Cardiac septum (tissue), 1 donor: ENCODE data around the gene ATG101. TPM values are rescaled to one million over a fixed set of nuclear protein-coding genes. Genes with fewer than 3 reads are reported as not detected.
A peak's percentile ranks its signal among the peaks of the same experiment; 100 is the strongest.
"Not testable (repeated sequence)": the region's sequence is repeated elsewhere in the genome, so short reads cannot be mapped to it uniquely, and the experiment has no call there.

Experiments
- DNase-seq: peaks from one replicate; pipeline ENCODE4 v3.0.0-alpha.2; 2020; ENCODE audit warnings: low spot score
- intact Hi-C: fragments of 100-400 bp; cut with DNase I; formaldehyde crosslinking; loops from one replicate; pipeline ENCODE4 v1.14.0; 2022
- total RNA-seq: library from RNA; stranded (reverse); fragmentation: NEBNext Ultra II Directional; extraction: Animal tissue kit (Norgen Biotek cat#: 25700); gene quantifications from one replicate; pipeline ENCODE4 v1.2.1, GENCODE V29; 2021
- donor health status: DM: no; HTN: no; CAD: no.

The ATG101 gene
- total RNA-seq, 1 donor from 2014 or later, result 23.2 TPM

DNA sequence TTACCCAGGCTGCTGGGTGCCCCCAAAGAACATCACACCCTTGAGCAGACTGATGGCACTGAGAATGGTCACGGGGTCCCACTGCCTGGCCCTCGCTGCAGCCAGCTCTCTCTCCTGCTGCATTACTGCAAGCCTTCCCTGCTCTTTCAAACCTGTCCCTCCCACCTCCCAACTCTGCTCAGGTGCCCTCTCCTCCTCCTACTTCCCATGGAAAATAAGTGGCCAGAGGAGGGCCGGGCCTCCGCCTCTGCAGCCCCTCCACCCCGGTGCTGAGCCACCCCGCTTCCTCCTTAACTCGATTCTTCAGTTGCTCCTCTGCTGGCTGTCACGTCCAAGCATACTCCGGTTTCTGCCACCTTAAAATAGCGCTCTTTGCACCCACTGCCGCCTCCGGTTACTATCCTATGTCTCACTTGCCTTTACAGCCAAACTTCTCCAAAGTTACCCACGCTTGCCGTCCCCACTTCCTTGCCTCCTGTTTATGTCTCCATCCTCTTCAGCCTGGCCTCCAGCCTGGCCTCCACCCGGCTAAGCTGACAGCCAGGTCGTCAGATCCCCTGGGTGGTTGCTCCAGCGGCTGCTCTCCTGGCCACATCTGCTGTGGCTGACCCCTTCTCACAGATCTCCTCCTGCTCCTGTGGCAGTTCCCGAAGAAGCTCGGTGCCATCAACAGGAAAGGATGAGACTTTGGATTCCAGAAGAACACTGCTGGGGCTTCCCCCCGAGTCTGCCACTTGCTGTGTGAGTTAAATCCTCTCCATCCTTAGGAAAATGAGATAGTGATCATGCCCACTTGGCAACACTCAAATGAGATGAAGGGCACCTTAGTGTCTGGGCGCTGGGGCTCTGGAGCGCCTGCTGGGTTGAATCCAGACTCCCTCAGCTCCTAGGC, 17.4 kb downstream of the ATG101 start:
- no peak for DNase-seq
- intact Hi-C loops, result no loop called here

DNA sequence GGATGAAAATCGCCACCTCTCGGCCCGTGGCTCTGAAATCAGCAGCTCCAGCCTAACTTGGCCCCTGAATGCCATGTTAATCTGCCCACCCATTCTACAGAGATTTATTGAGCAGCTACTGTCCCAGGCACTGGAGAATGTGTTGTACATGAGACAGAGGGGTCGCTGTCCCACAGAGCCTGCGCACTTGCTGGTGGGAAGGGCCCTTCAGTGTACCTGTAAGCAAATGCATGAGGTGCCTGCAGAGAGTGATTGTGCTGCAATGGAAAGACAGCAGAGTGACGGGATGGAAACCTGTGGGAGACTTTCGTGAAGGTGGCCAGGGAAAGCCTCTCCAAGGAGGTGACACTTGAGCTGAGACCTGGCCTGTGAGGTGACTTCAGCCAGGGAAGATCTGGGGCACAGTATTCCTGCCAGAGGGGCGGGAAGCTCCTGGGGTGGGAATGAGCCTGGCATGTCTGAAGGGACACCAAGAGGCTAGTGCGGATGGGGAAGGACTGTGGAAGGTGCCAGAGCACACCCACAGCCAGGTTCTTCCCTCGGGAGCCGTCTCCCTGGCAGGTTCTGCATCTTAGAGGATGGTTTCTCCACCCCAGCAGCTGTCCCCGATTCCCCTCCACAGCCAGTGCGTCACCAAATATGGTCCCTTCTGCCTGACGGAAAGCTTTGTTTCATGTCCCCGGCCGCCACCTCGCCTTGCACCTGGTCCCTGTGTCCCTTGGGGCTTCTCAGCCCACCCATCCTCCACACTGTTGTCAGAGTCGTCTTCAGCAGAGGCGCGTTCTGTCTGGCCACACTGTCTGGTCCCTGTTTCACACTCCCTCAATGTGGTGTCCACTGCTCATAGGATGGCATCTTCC, 18.4 kb downstream of the ATG101 start:
- DNase-seq, result no peak
- intact Hi-C loops, result no loop called here

DNA sequence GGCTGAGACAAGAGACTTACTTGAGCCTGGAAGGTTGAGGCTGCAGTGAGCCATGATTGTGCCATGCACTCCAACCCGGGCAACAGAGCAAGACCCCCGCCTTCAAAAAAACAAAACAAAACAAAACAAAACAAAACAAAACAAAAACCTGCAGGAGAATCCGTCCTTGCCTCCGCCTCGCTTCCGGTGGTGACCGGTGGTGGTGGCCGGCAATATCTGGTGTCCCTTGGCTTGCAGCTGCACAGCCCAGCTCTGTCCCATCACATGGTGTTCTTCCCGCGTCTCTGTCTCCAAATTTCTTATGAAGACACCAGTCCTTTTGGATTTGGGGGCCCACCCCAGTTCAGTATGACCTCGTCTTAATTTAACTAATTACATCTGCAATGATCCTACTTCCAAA, 19.7 kb downstream of the ATG101 start:
- intact Hi-C loops, result no loop called here
- DNase-seq, result no peak

DNA sequence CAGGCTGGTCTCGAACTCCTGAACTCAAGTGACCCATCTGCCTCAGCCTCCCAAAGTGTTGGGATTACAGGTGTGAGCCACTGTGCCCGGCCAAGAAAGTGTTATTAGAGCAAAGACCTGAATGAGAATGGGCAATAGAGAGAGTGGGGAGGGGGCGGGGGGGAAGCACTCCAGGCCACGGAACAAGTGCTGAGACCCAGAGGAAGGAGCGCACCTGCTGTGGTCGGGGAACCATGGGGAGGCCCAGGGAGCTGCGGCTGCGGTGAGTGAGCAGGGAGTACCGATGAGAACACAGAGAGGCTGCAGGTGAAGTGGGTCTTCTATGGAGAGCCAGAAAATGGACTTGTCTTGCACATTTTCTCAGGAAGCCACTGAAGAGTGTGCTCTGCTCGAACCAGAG, 20.5 kb downstream of the ATG101 start:
- DNase-seq, result no peak
- intact Hi-C loops, result no loop called here

DNA sequence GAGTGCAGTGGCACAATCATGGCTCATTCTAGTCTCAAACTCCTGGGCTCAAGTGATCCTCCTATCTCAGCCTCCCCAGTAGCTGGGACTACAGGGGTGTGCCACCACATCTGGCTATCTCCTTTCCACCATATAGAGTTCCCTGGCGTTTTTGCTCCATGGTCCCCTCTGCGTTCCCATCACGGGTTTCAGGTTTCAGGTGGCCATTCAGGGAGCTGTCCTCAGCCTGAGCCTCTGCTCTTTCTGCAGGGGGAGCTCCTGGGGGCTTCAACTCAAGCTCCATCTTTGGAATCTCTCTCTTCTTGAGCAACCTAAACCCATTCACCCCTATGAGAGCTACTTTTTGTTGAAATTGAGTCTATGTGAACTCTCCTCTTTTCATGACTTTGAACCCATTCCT, 21.3 kb downstream of the ATG101 start:
- intact Hi-C loops, result no loop called here

DNA sequence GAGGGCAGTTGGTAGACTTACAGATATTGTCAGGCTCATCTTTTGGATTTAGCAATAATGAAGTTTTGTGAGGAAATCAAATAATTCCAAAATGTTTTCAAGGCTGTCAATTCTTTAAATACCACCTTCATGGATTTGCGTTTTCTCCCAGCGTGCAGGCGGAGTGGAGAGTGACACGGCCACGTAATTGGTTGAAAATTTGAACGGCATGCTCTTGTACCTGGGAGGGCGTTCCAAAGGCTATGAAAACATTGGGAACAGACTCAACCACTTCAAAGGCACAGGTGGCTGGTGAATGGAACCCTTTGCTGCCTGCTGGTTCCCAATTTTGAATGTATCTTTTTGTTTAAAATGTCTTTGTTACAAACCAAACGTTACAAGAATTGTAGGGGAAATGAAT, 22.1 kb downstream of the ATG101 start:
- DNase-seq, result no peak
- intact Hi-C loops, result no loop called here

More for the DNA sequence above, 21.3 kb downstream of the ATG101 start:
- no peak for DNase-seq

DNA sequence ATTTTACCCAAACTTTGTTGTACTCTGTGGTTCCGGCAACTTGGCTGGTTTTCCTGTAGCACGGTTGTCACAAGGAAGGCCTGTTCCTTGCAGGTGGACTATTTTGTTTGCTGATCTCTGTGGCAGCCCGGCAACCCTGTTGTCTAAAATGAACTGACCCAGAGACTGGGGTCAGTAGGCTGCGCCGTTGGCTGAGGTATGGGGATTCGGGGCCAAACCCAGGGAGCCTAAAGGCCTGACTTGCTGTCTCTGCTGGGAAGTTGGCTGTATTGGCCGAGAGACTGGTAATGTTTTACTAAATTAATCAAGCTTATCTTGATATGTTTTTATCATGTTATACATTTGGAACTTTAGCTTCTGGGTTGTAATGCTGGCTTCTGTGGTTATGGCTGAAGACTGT, 23.6 kb downstream of the ATG101 start:
- intact Hi-C loops, result no loop called here
- DNase-seq, result no peak

DNA sequence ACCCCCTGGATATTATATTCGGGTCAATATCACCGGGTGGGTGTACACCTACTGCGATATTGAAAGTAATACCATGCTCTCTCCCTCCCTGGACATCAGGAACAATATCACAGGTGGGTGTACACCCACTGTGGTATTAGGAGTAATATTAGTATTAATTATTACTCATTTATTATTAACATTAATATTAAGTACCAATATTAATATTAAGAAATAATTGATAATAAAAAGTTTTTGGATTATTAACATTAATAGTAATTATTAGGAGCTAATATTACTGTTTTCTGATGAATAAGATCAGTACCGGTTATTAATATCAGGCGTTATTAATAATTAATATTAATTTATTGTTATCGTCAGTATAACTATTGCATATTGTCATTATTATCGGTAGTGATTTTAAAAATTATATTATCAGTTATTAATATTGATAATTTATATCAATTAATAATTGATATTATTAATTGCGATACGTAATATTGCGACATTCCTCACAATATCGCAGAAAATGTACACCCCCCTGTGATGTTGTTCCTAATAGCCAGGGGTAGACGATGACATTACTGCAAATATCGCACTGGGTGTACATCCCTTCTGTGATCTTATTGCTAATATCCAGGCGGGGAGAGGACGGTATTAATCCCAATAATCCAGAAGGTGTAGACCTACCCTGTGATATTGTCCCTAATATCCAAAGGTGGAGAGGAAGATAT, 26.7 kb downstream of the ATG101 start:
- intact Hi-C loops, result no loop called here
- no peak for DNase-seq

DNA sequence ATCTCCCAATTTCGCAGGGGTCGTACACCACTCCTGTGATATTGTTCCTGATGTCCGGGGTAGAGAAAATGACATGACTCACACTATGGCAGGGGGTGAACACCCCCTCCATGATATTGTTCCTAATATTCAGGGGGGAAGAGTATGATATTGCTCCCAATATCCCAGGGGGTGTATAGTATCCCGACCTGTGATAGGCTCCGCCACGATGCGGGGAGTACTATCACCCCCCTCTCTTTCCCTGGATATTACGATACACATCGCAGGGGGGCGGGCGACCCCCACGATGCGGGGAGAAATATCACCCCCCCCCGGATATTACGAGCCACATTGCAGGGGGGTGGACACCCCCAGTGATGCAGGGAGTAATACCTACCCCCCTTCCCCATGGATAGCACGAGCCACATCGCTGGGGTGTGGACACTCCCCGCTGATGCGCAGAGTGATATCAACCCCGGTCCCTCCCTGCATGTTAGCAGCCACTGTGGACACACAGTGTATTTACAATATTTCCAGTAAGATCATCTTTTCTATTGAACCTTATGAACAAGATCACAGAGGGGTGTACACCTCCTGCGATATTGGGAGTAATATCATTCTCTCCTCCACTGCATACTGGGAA, 27.4 kb downstream of the ATG101 start:
- intact Hi-C loops, result no loop called here
- DNase-seq, result no peak

GRCh38 chr12:52104431-52105089, 34.8 kb downstream of the ATG101 start:
- DNase-seq, intact Hi-C loops: not testable (repeated sequence)

DNA sequence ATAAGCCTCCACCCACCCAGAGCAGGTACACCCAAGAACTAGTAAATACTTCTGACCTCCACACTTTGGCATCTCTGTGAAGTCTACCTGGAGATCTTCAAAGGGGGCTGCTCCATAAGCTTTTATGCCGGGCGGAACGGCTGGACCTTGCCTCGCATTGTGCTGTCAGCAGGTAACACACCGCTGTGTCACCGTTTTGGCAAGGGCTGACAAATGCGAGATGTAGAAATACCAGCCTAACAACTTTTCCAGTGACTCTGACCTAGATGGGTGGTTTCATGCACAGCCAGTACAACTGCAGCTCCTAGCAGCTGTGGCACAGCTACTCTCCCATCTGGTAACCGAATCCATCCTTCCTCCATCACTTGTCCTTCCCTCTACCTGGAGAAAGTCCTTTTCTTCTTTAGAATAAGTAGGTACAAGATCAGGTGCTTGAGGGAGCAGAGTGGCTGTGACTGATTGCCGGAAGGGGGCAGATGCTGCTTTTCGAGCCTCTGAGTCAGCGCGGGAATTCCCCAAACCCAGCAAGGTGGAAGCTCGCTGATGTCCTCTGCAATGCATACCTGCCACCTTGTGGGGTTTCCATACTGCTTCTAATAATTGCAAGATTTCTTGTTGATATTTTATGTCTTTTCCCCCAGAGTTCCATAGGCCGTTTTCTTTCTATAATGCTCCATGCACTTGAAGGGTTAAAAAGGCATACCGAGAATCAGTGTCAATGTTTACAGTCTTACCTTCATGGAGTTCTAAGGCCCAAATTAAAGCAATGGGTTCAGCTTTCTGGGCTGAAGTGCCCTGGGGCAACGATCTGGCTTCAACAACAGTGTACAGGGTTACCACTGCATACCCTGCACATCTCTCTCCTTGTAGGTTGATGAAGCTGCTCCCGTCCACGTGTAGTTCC, 46.7 kb downstream of the ATG101 start:
- intact Hi-C loops, DNase-seq: not testable (repeated sequence)

- DNase-seq, intact Hi-C loops: not testable (repeated sequence)
Measured at GRCh38 chr12:52117806-52118475, 48.2 kb downstream of the ATG101 start.

- DNase-seq, result no peak
- intact Hi-C loops, result loop anchor here (5.0 kb wide), 1 partner anchor 117 kb away; no protein-coding TSS in a partner anchor
Measured at GRCh38 chr12:52119398-52120254, 49.8 kb downstream of the ATG101 start.

GRCh38 chr12:52120951-52121823, 51.4 kb downstream of the ATG101 start:
- intact Hi-C loops, result loop anchor here (5.0 kb wide), 1 partner anchor 119 kb away; no protein-coding TSS in a partner anchor
- no peak for DNase-seq

- DNase-seq, result peak; percentile 78
- intact Hi-C loops, result loop anchor here (5.0 kb wide), 1 partner anchor 120 kb away; no protein-coding TSS in a partner anchor
Measured at GRCh38 chr12:52121824-52122539, 52.2 kb downstream of the ATG101 start.
